Measurements from ENCODE around the gene SAMD4A. TPM values are rescaled to one million over a fixed set of nuclear protein-coding genes. Genes with fewer than 3 reads are reported as not detected.

SAMD4A gene
- total RNA-seq, 2 donors from 2014 or later, result 11.2 to 26.2 TPM

GRCh38 chr14:54589843-54590242 lies 22.9 kb downstream of the SAMD4A start:
- intact Hi-C loops (cut with DNase I, micrococcal nuclease), result no loop called here
- no peak for DNase-seq

GRCh38 chr14:54590481-54590880 lies 23.6 kb downstream of the SAMD4A start:
- DNase-seq (no peak), ATAC-seq (no peak)
- intact Hi-C loops (cut with DNase I, micrococcal nuclease), result no loop called here

More at GRCh38 chr14:54589843-54590242, 22.9 kb downstream of the SAMD4A start:
- ATAC-seq, result no peak

GRCh38 chr14:54591461-54591860 lies 24.5 kb downstream of the SAMD4A start:
- intact Hi-C loops (cut with DNase I, micrococcal nuclease), result no loop called here
- no peak for DNase-seq
- no peak for ATAC-seq

- intact Hi-C loops (cut with DNase I, micrococcal nuclease), result no loop called here
- ATAC-seq, result no peak
- DNase-seq, result no peak
Observed at GRCh38 chr14:54591866-54592265, 24.9 kb downstream of the SAMD4A start.

DNA sequence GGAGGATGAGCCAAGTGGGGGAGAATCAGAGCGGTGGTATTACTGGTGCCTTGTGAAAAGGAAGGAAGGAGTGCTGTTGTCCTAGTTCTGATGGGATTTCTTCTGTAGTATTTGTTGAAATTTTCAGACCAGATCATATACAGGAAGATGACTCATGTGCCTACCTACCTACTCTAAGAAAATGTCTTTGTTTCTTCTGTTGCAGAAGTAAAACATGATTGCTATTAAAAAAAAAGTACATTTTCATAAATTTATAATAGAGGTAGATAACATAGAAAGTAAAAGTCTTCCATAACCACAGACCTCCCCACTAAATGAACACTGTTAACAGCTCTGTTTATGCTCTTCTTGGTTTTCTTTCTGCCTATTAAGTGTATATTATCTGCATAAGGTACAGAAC lies 26.9 kb downstream of the SAMD4A start:
- intact Hi-C loops (cut with DNase I, micrococcal nuclease), result no loop called here
- ATAC-seq (no peak), DNase-seq (no peak)

- no peak for DNase-seq
- ATAC-seq, result no peak
- intact Hi-C loops (cut with DNase I, micrococcal nuclease), result no loop called here
Observed at GRCh38 chr14:54594537-54594936, 27.6 kb downstream of the SAMD4A start.

- no peak for DNase-seq
- intact Hi-C loops (cut with DNase I, micrococcal nuclease), result no loop called here
- no peak for ATAC-seq
Observed at GRCh38 chr14:54597795-54598443, 31.0 kb downstream of the SAMD4A start.

GRCh38 chr14:54599966-54600716 lies 33.2 kb downstream of the SAMD4A start:
- intact Hi-C loops (cut with DNase I, micrococcal nuclease), result no loop called here
- ATAC-seq, result no peak
- DNase-seq, result no peak

GRCh38 chr14:54600717-54601109 lies 33.8 kb downstream of the SAMD4A start:
- DNase-seq (no peak), ATAC-seq (no peak)
- intact Hi-C loops (cut with DNase I, micrococcal nuclease), result no loop called here

- no peak for ATAC-seq
- intact Hi-C loops (cut with DNase I, micrococcal nuclease), result no loop called here
- DNase-seq, result no peak
Observed at GRCh38 chr14:54603362-54603761, 36.4 kb downstream of the SAMD4A start.

- ATAC-seq (no peak), DNase-seq (no peak)
- intact Hi-C loops (cut with DNase I, micrococcal nuclease), result no loop called here
Observed at GRCh38 chr14:54606178-54606577, 39.2 kb downstream of the SAMD4A start.

- intact Hi-C loops (cut with DNase I, micrococcal nuclease), result no loop called here
- ATAC-seq (no peak), DNase-seq (no peak)
Observed at GRCh38 chr14:54606631-54607133, 39.8 kb downstream of the SAMD4A start.

DNA sequence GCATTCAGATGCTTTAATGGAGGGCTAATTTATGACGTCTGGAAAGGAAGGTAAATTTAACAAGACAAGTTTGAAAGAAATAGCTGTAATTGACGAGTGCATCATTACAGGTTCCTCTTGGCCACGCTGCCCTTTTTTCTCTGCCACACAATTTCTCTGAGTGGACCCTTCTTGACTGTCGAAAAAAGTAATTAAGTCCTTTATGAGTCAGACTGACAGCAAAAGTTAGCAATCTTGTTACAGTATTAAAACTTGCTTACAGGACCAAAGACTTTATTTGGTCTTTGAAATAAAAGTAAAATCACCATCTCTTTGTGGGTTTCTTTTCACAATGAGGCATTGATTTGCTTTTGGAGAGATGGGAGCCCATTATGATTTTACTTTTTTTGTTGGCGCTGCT lies 42.6 kb downstream of the SAMD4A start:
- intact Hi-C loops (cut with DNase I, micrococcal nuclease), result no loop called here
- no peak for DNase-seq
- no peak for ATAC-seq

DNA sequence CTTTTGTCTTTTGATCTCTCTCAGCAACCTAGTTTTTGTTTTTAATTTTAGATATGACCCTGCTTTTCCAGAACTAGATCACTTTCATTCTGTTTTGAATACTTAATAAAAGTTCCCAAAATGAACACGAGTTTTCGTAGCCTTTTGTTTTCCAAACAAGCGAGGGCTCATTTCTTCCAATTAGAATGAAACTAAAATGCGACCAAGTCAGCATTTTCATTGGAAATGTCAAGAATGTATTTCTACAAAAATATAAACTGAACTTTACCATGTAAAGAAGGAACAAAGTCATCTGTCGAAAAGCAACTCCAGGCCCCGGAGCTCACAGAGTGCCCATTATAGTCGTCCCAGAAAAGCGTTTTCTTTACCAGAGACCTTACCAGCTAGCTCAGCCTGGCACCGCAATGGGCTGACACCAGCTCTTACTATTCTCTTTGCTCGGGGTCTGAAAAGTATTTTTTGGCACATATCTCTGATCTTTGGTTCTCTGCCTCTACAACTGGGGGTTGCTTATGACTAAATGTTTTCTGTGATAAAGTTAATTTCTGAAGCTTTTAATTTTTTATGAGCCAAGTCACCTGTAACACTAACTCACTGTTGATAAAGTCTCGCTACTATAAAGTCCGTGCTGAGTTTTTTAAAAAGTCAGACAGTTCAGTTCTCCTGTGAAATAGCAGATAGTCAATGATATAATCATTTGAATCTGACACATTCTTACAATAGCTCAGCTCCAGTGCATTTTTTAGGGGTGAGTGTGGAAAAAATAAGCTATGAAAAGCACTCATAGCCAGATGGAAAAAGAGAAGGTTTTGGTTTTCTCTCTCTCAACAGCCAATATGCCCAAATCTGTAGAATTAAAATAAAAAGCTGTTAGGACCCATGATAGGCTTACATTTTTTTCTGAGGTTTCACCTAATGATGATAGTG lies 43.4 kb downstream of the SAMD4A start:
- DNase-seq (no peak), ATAC-seq (no peak)
- intact Hi-C loops (cut with DNase I, micrococcal nuclease), result no loop called here

DNA sequence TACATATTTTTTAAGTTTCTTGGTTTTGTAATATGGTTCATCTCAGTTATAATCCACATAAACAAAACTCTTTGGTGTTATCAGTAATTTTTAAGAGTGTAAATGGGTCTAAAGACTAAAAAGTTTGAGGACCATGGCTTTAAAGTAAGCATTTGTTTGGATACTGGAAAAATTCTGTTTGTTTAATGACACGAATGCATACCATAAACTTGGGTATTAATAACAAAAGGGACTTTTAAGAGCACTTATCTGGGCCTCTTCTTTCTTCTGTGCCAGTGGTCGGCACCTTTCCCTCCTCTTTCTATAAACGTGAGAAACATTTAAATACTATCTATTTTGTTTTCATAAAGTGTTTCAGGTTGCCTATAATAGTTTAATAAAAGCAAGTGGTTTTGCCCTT lies 47.4 kb downstream of the SAMD4A start:
- ATAC-seq (no peak), DNase-seq (no peak)
- intact Hi-C loops (cut with DNase I, micrococcal nuclease), result no loop called here

DNA sequence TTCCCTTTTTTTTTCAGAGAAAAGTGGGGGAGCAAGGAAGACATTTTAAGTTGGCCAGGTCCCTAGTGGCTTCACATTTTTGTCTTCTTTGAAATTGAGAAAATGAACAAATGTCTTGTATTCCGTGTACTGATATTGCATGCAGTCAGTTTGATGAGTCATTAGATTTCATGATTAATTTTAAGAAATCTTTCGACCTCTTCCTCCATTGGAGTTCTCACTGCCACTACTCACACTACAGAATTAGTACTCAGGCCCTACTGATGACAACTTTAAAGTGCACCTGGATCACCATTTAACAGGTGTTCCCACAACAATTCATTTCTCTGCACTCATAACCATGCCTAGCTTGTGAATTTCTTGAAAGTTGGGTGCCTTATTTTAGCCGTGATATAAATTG lies 50.5 kb downstream of the SAMD4A start:
- ATAC-seq (no peak), DNase-seq (no peak)
- intact Hi-C loops (cut with DNase I, micrococcal nuclease), result no loop called here

DNA sequence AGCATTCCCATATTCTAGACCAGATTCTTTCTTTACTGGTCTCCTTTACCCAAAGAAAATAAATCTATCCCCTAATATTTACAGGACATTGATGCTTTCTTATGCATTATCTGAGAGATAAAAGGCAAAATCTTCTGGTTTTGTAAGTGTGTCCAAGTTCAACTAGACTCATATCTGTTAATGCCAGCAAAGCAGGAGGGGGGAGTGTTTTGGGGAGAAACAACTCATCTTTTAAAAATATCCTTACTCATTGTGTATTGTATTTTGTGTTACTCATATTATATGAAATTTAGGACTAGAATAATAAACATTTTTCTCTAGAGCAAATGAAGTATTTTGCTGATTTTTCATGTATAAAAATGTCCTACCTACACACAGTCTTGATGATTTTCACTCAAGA lies 54.8 kb downstream of the SAMD4A start:
- DNase-seq, result no peak
- intact Hi-C loops (cut with DNase I, micrococcal nuclease), result no loop called here
- ATAC-seq, result no peak

DNA sequence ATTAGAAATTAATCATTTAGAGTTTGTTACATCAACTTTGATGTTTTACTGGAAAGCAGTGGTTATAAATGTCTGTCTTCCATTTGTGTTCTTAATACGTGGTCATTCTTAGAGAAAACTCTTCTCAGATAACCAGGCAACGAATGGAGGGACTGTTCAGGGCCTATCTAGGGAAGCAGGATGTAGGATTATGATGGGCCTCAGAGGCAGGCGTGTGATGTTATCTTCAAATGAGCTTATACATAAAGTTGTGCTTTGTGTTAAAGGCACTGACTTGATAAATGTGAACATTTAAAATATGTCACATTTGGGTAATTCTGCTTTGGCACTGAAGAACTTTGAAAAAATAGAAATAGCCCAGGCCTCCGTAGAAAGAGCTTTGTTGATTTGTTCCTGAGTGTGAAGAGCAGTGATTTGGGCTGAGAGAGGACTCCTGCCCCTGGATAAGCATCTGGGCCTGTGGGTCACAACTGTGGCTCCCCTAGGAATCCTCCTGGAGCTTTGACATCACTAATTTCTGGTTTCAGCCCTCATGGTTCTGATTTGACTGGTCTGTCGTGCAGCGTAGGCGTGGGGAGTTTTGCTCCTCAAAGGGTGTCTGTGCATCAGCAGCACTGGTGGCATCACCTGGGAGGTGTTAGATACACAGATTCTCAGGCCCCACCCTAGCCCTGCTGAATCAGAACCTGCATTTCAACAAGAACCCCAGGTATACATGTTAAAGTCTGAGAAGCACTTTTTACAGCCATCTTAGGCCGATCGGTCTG lies 55.4 kb downstream of the SAMD4A start:
- DNase-seq (no peak), ATAC-seq (no peak)
- intact Hi-C loops (cut with DNase I, micrococcal nuclease), result no loop called here

Measured in left colon (tissue), 2 donors.